ENCODE measurements around the gene MTTP.

The MTTP gene

DNA sequence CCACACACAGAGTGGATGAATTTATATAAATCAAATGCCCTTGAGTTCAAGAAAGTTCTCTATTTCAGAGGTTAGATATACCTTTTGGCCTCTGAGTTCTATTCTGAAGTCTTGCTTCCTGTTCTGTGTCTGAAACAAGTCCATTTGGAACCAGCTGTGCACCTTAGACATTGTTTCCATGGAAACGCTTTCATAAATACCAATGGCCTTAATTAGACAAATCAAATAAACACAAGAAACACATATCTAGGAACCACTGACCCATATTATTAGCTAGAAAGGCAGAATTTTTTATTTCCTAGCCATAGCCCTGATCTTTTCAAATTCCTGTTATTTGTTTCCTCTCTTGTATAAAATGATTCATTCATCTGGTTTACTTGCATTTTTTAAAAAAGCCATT is 91.4 kb downstream of the MTTP start:
- DNase-seq (ENCODE audit: low read depth): no peak
- no peak for TF ChIP-seq MAX (IDR thresholded peaks at IDR 0.05; ENCODE audit: low read depth, low read length)
- TF ChIP-seq, protein P1, sequence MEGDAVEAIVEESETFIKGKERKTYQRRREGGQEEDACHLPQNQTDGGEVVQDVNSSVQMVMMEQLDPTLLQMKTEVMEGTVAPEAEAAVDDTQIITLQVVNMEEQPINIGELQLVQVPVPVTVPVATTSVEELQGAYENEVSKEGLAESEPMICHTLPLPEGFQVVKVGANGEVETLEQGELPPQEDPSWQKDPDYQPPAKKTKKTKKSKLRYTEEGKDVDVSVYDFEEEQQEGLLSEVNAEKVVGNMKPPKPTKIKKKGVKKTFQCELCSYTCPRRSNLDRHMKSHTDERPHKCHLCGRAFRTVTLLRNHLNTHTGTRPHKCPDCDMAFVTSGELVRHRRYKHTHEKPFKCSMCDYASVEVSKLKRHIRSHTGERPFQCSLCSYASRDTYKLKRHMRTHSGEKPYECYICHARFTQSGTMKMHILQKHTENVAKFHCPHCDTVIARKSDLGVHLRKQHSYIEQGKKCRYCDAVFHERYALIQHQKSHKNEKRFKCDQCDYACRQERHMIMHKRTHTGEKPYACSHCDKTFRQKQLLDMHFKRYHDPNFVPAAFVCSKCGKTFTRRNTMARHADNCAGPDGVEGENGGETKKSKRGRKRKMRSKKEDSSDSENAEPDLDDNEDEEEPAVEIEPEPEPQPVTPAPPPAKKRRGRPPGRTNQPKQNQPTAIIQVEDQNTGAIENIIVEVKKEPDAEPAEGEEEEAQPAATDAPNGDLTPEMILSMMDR (IDR thresholded peaks at IDR 0.05; ENCODE audit: low read depth, low read length): no peak
- no peak overlapping the region for H3K4me3 ChIP-seq (ENCODE audit: low read depth, low read length)

GRCh38 chr4:99668472-99668871 is 93.8 kb downstream of the MTTP start:
- no peak for DNase-seq (ENCODE audit: low read depth)
- TF ChIP-seq POLR2A (IDR thresholded peaks at IDR 0.05; ENCODE audit: extremely low read depth, insufficient read length): no peak
- no peak overlapping the region for H3K4me3 ChIP-seq (ENCODE audit: low read depth, low read length)

DNA sequence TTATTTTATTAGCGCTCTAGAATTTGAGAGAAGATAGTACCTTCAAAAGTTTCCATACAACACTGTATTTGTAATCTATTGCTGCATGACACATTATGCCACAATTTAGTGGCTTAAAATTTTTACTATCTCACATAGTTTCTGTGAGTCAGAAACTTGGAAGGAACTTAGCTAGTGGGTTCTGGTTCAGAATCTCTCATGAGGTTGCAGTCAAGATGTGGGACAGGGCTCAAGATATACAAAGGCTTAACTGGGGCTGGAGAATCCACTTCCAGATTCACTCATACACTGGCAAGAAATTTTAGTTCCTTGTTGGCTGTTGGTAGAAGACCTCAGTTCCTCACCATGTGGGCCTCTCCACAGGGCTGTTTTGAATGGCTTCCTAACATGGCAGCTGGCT is 94.5 kb downstream of the MTTP start:
- H3K4me3 ChIP-seq (ENCODE audit: low read depth, low read length): no peak overlapping the region
- TF ChIP-seq POLR2A (IDR thresholded peaks at IDR 0.05; ENCODE audit: extremely low read depth, insufficient read length) (no peak), MAX (IDR thresholded peaks at IDR 0.05; ENCODE audit: low read depth, low read length) (no peak), MYC (IDR thresholded peaks at IDR 0.05; ENCODE audit: low read depth, low read length) (no peak)
- TF ChIP-seq, protein P1 (IDR thresholded peaks at IDR 0.05; ENCODE audit: low read depth, low read length): no peak
- no peak for DNase-seq (ENCODE audit: low read depth)

DNA sequence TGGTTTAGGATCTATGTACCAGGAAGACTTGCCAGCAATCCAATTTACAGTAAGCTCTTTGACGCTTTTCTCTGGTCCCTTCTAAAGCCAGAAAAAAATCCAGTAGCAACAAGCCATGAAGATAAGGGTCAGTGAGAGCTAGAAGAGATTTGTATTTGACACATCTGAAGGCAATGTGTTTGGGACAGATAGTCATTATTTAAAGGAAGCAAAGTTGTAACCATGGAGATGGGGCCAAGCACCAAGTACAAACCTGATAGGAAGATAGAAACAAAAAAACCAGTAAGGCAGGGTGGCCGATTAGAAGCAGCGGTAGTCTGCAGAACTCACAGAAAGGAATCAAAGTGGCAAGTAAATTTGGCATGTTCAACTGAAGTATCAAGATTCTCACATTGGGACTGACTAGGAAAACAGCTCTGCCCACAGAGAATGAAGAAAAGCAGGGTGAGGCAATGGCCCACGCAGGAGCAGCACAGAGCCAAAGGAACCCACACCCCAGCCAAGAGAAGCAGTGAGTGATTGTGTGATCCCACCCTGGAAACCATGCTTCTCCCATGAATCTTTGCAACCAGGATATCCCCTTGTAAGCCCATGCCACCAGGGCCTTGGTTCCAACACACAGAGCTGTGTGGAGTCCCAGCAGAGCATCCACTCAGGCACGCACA is 95.9 kb downstream of the MTTP start:
- TF ChIP-seq, protein P1 (IDR thresholded peaks at IDR 0.05; ENCODE audit: low read depth, low read length): no peak
- TF ChIP-seq MYC (IDR thresholded peaks at IDR 0.05; ENCODE audit: low read depth, low read length) (no peak), POLR2A (IDR thresholded peaks at IDR 0.05; ENCODE audit: extremely low read depth, insufficient read length) (no peak), MAX (IDR thresholded peaks at IDR 0.05; ENCODE audit: low read depth, low read length) (no peak)
- no peak for DNase-seq (ENCODE audit: low read depth)
- no peak overlapping the region for H3K4me3 ChIP-seq (ENCODE audit: low read depth, low read length)
